Neural cell (in vitro differentiated cells): ENCODE data around the gene TUBB3. TPM values are rescaled to one million over a fixed set of nuclear protein-coding genes. Genes with fewer than 3 reads are reported as not detected.

Experiments used
- H2AFZ ChIP-seq: fragments of 200-600, 300-800 bp; sonication (generic), shearing (Covaris generic); 2 replicates; pipeline ENCODE4 v1.6.0; 2014; ENCODE audit warnings: low read depth, mild to moderate bottlenecking, antibody characterized with exemption, low read length, moderate library complexity
- H3F3A ChIP-seq: fragments of 200-600 bp; shearing (Covaris generic); 2 replicates; pipeline ENCODE4 v1.6.1; 2016; ENCODE audit warnings: mild to moderate bottlenecking, moderate library complexity, mixed read lengths, antibody characterized with exemption, low read length; ENCODE audit not compliant: insufficient read depth, poor library complexity, severe bottlenecking
- H3K27ac ChIP-seq: fragments of 200-600, 300-800 bp; sonication (generic), shearing (Covaris generic); 2 replicates; pipeline ENCODE4 v1.5.1; 2014; ENCODE audit warnings: mild to moderate bottlenecking, low read length, moderate library complexity
- H3K27me3 ChIP-seq: fragments of 300-800, 200-600 bp; sonication (generic), shearing (Covaris generic); 2 replicates; pipeline ENCODE4 v1.6.0; 2014; ENCODE audit warnings: mild to moderate bottlenecking, low read depth, low read length, moderate library complexity; ENCODE audit not compliant: insufficient read depth
- H3K36me3 ChIP-seq: fragments of 300-800, 200-600 bp; sonication (generic), shearing (Covaris generic); 2 replicates; pipeline ENCODE4 v1.5.1; 2014; ENCODE audit warnings: mild to moderate bottlenecking, antibody characterized with exemption, low read length, moderate library complexity; ENCODE audit not compliant: insufficient read depth
- H3K4me2 ChIP-seq: fragments of 300-800, 200-600 bp; sonication (generic), shearing (Covaris generic); 2 replicates; pipeline ENCODE4 v1.6.0; 2014; ENCODE audit warnings: mild to moderate bottlenecking, low read length
- H3K4me3 ChIP-seq: fragments of 300-800, 200-600 bp; sonication (generic), shearing (Covaris generic); 2 replicates; pipeline ENCODE4 v1.5.1; 2014; ENCODE audit warnings: mild to moderate bottlenecking, low read length, moderate library complexity
- H3K79me2 ChIP-seq: fragments of 200-600 bp; shearing (Covaris generic); replicated peaks from 2 replicates; pipeline ENCODE4 v1.6.0; 2014; ENCODE audit warnings: mild to moderate bottlenecking, low read length, moderate library complexity; ENCODE audit not compliant: insufficient read depth
- H3K9ac ChIP-seq: fragments of 300-800, 200-600 bp; sonication (generic), shearing (Covaris generic); 2 replicates; pipeline ENCODE4 v1.6.1; 2016; ENCODE audit warnings: mild to moderate bottlenecking, low read length, mixed read lengths
- H3K9me2 ChIP-seq: fragments of 200-600 bp; shearing (Covaris generic); 2 replicates; pipeline ENCODE4 v1.6.1; 2016; ENCODE audit warnings: mild to moderate bottlenecking, low read length, mixed read lengths; ENCODE audit not compliant: insufficient read depth
- H3K9me3 ChIP-seq: fragments of 200-600, 300-800 bp; sonication (generic), shearing (Covaris generic); 2 replicates; pipeline ENCODE4 v1.6.1; 2016; ENCODE audit warnings: mild to moderate bottlenecking, mixed run types, low read length, moderate library complexity, mixed read lengths
- H4K20me1 ChIP-seq: fragments of 200-600 bp; shearing (Covaris generic); 2 replicates; pipeline ENCODE4 v1.6.1; 2016; ENCODE audit warnings: mild to moderate bottlenecking, mixed run types; ENCODE audit not compliant: insufficient read depth
- EP300 ChIP-seq: fragments of 450-650 bp; conservative IDR thresholded peaks from 2 replicates; pipeline ENCODE4 v1.6.1; 2014; ENCODE audit warnings: antibody characterized with exemption, mild to moderate bottlenecking, moderate library complexity; ENCODE audit not compliant: poor library complexity, severe bottlenecking
- EZH2 ChIP-seq: fragments of 200-600, 300-800 bp; shearing (Covaris generic), sonication (generic); IDR thresholded peaks from 2 replicates; pipeline ENCODE4 v1.6.1; 2014; ENCODE audit warnings: antibody characterized with exemption, low read length, borderline replicate concordance, mild to moderate bottlenecking; ENCODE audit not compliant: insufficient read depth, poor library complexity, severe bottlenecking
- MXI1 ChIP-seq: fragments of 450-650 bp; conservative IDR thresholded peaks from 2 replicates; pipeline ENCODE4 v1.6.1; 2014; ENCODE audit warnings: antibody characterized with exemption, mild to moderate bottlenecking; ENCODE audit not compliant: poor library complexity, severe bottlenecking
- POLR2AphosphoS5 ChIP-seq: IDR thresholded peaks from 2 replicates; pipeline ENCODE4 v1.6.1; 2012
- RAD21 ChIP-seq: fragments of 450-650 bp; conservative IDR thresholded peaks from 2 replicates; pipeline ENCODE4 v1.6.1; 2014; ENCODE audit warnings: antibody characterized with exemption, mild to moderate bottlenecking, moderate library complexity
- SMC3 ChIP-seq: fragments of 450-650 bp; conservative IDR thresholded peaks from 2 replicates; pipeline ENCODE4 v1.6.1; 2014; ENCODE audit warnings: antibody characterized with exemption, mild to moderate bottlenecking, moderate library complexity; ENCODE audit not compliant: poor library complexity
- TAF1 ChIP-seq: IDR thresholded peaks from 2 replicates; pipeline ENCODE4 v1.6.1; 2012; ENCODE audit warnings: low read depth
- polyA plus RNA-seq: library from polyadenylated mRNA; depleted of rRNA; stranded (reverse); fragments of >200 nt; gene quantifications from 2 replicates; pipeline ENCODE4 v1.2.3, GENCODE V29; 2014
- TF ChIP-seq, protein P1 (sequence below): fragments of 450-650 bp; IDR thresholded peaks from 2 replicates; pipeline ENCODE4 v1.5.1; 2014; ENCODE audit warnings: antibody characterized with exemption, mild to moderate bottlenecking, moderate library complexity; ENCODE audit not compliant: poor library complexity, severe bottlenecking
- TF ChIP-seq, protein P2 (sequence below): IDR thresholded peaks from 2 replicates; pipeline ENCODE4 v1.6.1; 2012; ENCODE audit warnings: borderline replicate concordance

The TUBB3 gene
- polyA plus RNA-seq, 1 donor from 2014 or later = 2,442 TPM

DNA sequence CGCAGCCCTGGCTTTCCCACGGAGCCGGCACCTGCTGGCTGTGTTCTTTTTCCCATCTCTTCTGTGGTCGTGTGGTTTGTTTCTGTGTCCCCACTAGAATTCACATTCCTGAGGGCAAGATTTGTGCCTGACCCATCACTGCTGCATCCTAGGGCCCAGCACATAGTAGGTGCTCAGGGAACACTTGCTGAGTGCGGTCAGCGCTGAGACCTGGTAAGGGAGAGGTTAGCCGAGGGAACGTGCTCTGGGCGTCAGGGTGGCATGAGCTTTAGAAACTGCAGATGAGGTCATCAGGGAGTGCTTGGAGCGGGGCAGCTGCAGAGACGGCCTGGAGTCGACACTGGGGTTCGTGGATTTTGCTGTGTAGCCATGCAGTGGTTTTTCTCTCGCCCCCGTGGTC is 31.3 kb downstream of the TUBB3 start:
- TF ChIP-seq MXI1 (no peak), EZH2 (no peak), SMC3 (no peak), RAD21 (no peak), EP300 (no peak), POLR2AphosphoS5 (no peak), TAF1 (no peak)
- TF ChIP-seq, protein P1, sequence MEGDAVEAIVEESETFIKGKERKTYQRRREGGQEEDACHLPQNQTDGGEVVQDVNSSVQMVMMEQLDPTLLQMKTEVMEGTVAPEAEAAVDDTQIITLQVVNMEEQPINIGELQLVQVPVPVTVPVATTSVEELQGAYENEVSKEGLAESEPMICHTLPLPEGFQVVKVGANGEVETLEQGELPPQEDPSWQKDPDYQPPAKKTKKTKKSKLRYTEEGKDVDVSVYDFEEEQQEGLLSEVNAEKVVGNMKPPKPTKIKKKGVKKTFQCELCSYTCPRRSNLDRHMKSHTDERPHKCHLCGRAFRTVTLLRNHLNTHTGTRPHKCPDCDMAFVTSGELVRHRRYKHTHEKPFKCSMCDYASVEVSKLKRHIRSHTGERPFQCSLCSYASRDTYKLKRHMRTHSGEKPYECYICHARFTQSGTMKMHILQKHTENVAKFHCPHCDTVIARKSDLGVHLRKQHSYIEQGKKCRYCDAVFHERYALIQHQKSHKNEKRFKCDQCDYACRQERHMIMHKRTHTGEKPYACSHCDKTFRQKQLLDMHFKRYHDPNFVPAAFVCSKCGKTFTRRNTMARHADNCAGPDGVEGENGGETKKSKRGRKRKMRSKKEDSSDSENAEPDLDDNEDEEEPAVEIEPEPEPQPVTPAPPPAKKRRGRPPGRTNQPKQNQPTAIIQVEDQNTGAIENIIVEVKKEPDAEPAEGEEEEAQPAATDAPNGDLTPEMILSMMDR = no peak
- TF ChIP-seq, protein P2, sequence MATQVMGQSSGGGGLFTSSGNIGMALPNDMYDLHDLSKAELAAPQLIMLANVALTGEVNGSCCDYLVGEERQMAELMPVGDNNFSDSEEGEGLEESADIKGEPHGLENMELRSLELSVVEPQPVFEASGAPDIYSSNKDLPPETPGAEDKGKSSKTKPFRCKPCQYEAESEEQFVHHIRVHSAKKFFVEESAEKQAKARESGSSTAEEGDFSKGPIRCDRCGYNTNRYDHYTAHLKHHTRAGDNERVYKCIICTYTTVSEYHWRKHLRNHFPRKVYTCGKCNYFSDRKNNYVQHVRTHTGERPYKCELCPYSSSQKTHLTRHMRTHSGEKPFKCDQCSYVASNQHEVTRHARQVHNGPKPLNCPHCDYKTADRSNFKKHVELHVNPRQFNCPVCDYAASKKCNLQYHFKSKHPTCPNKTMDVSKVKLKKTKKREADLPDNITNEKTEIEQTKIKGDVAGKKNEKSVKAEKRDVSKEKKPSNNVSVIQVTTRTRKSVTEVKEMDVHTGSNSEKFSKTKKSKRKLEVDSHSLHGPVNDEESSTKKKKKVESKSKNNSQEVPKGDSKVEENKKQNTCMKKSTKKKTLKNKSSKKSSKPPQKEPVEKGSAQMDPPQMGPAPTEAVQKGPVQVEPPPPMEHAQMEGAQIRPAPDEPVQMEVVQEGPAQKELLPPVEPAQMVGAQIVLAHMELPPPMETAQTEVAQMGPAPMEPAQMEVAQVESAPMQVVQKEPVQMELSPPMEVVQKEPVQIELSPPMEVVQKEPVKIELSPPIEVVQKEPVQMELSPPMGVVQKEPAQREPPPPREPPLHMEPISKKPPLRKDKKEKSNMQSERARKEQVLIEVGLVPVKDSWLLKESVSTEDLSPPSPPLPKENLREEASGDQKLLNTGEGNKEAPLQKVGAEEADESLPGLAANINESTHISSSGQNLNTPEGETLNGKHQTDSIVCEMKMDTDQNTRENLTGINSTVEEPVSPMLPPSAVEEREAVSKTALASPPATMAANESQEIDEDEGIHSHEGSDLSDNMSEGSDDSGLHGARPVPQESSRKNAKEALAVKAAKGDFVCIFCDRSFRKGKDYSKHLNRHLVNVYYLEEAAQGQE = no peak

DNA sequence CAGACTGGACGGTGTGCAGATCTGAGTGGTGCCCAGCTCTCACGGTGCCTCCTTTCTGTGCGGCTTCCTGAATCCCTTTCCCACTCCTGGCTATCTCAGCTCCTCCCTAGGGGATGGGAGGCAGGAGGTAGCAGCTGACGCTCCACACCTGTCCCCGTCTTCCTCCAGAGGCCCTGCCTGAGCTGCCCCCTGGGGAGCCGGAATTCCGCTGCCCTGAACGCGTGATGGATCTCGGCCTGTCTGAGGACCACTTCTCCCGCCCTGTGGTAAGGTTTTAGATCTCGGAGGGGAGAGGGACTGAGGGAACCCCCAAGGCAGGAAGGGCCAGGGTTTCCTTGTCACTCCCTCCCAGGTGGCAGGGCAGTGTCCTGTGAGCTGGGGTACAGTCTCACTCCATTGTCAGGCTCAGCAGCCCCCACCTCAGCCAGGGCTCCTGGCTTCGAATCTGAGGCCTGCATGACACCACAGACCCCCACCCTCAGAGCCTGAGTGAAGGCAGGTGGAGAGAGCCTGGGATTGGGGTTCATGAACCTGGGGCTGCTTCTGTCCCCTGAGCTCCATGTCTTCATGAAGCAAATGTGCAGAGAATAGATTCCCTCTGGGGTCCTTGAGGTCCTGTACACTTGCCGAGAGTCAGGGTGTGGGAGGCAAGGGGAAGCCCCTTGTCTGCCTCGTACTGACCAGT is 32.0 kb downstream of the TUBB3 start:
- H3K36me3 ChIP-seq = no peaks in the 10 kb centered on the region
- TF ChIP-seq MXI1 = no peak
- TF ChIP-seq SMC3 = no peak
- no peak for TF ChIP-seq POLR2AphosphoS5
- no peak for TF ChIP-seq RAD21
- TF ChIP-seq, protein P2 = no peak
- no peak for TF ChIP-seq TAF1
- no peak for TF ChIP-seq EZH2
- TF ChIP-seq, protein P1 = no peak
- TF ChIP-seq EP300 = no peak
- no peak overlapping the region for H3K4me2 ChIP-seq

More for the DNA sequence above, 31.3 kb downstream of the TUBB3 start:
- H3K9me3 ChIP-seq = no peaks in the 10 kb centered on the region
- H3K27me3 ChIP-seq = no peaks in the 10 kb centered on the region
- no peaks in the 10 kb centered on the region for H3K9me2 ChIP-seq
- H3K4me3 ChIP-seq = no peak overlapping the region
- no peak overlapping the region for H3K9ac ChIP-seq
- no peaks in the 10 kb centered on the region for H3F3A ChIP-seq
- H3K79me2 ChIP-seq = peaks cover 2% of the 10 kb centered on the region
- no peak overlapping the region for H3K27ac ChIP-seq
- H4K20me1 ChIP-seq = no peaks in the 10 kb centered on the region
- no peaks in the 10 kb centered on the region for H3K36me3 ChIP-seq
- no peak overlapping the region for H3K4me2 ChIP-seq
- no peak overlapping the region for H2AFZ ChIP-seq

More for the DNA sequence above, 32.0 kb downstream of the TUBB3 start:
- H3K9me3 ChIP-seq = no peaks in the 10 kb centered on the region
- no peak overlapping the region for H3K4me3 ChIP-seq
- no peaks in the 10 kb centered on the region for H3K79me2 ChIP-seq
- no peaks in the 10 kb centered on the region for H3K9me2 ChIP-seq
- H3K9ac ChIP-seq = no peak overlapping the region
- H2AFZ ChIP-seq = no peak overlapping the region
- no peaks in the 10 kb centered on the region for H3K27me3 ChIP-seq
- H3F3A ChIP-seq = no peaks in the 10 kb centered on the region
- no peaks in the 10 kb centered on the region for H4K20me1 ChIP-seq
- no peak overlapping the region for H3K27ac ChIP-seq
